ENCODE data around the gene ENDOV.
A peak's percentile ranks its signal among the peaks of the same experiment; 100 is the strongest.

Gene ENDOV

GRCh38 chr17:80468242-80468641 lies 53.3 kb downstream of the ENDOV start:
- DNase-seq (ENCODE audit: low spot score): no peak

DNA sequence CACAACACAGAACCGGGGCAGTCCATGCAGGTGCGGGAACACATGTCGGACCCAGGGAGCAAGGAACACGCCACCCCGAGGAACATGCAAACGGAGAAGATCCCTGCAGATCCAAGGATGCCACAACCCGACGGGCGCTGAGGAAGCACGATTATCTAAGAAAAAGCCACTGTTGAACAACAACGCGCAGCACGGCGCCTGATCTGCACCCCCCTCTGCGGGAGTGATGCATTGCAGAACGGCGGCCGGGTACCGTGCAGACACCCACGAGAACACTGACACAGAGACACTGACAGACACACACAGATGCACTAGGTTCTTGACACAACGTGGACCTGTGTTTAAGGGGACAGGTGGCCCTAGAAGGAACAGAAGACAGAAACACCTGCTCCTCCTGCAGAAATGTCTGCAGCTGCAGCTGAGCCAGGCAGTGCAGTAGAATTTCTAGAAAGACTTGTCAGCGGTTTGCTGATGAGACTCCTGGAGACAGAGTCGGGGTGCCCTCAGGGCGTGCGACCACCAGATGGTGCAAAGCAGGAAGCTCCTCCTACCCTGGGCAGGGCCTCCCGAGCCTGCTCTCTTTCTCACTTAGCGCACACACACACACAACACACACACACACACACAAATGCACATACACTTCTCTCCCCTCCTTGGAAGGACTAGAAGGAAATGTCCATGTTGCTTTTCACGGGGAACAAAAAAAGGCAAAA lies 54.0 kb downstream of the ENDOV start:
- no peak for DNase-seq (ENCODE audit: low spot score)

DNA sequence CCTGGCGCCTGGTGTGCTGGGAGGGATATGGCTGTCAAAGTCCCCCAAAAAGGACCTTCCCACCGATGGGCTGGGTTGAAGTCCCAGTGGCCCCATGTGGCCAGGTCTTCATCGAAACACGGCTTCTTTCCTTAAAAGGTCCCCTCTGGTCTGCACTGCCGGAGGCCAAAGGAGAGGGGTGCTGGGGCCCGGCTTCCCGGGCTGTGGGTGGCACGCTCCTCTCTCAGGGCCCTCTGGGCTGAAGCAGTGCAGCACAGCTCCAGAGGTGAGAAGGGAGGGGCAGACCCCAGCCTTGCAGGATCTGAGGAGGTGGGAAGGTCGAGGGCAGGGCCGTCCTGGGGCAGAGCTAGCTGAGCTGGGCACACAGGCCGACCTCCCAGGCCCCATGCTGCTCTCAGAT lies 54.7 kb downstream of the ENDOV start:
- DNase-seq (ENCODE audit: low spot score): no peak

DNA sequence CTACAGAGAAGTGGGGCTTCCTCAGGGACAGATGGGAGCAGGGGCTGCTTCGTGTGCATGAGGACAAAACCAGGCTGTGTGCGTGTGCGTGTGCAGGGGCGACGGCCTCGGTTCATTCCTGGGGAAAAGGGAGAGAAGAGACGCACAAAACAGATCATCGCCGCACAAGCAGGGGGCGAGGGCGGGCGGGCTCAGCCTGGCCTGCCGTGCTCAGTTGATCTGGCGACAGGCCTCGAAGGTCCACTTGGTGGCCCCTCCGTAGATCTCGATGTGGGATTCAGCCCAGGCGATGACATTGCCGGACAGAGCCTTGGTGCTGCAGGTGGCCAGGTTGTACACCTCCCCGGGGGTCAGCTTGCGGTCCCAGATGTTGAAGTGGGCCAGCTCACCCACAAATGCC lies 55.6 kb downstream of the ENDOV start:
- no peak for DNase-seq (ENCODE audit: low spot score)

- no peak for DNase-seq (ENCODE audit: low spot score)
These were observed 57.0 kb downstream of the ENDOV start for GRCh38 chr17:80471922-80472321.

- DNase-seq (ENCODE audit: low spot score): no peak
These were observed 58.0 kb downstream of the ENDOV start for GRCh38 chr17:80472996-80473395.

GRCh38 chr17:80473701-80474100 lies 58.7 kb downstream of the ENDOV start:
- DNase-seq (ENCODE audit: low spot score): no peak

GRCh38 chr17:80474231-80474960 lies 59.4 kb downstream of the ENDOV start:
- DNase-seq (ENCODE audit: low spot score): no peak

DNA sequence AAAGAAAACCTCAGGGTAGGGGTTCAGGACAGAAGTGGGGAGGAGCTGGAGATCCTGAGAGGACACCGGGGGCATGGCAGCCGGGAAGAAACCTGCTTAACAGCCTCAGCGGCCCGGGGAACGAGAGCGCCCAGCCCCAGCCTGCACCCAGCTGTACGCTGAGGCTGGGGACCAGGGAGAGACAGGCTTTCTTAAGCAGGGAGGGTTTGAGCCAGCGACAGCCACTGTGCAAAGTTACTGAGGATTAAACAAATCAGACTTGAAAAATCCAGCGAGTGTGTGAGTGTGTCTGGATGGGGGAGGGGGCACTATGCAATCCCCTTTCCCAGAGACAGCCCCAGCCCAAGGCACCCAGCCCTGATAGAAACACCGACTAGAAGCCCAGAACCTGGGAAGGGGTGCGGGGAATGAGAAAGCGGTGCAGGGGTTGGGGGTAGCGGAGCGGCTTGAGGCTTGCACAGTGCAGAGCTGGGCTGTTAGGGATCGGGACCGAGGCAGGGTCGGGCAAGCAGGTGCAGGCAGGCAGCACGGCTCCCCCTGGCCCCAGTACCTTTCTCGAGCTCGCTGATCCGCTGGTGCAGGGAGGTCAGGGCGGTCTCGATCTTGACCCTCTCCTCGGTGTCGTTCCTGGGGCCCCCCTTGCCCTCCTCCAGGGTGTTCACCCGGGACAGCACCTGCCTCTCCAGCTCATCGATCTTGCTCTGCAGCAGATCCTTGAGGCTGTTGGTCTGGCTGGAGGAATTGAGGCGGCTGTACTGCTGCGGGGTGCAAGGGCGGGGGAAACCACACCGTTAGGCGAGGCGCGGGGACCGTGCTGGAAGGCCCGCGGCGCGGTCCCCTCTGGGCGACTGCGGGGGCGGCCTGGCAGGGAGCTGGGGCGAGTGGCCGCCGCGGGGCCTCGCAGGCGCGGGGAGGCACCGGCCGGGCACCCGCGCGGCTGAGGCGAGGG lies 60.3 kb downstream of the ENDOV start:
- no peak for DNase-seq (ENCODE audit: low spot score)

- peak; percentile 41 for DNase-seq (ENCODE audit: low spot score)
These were observed 61.2 kb downstream of the ENDOV start, which contains the start of gene NPTX1 for GRCh38 chr17:80475910-80476876. TSS of gene NPTX1 (minus strand) at chr17:80476607. CDS start at chr17:80476446, 161 bp downstream.

DNA sequence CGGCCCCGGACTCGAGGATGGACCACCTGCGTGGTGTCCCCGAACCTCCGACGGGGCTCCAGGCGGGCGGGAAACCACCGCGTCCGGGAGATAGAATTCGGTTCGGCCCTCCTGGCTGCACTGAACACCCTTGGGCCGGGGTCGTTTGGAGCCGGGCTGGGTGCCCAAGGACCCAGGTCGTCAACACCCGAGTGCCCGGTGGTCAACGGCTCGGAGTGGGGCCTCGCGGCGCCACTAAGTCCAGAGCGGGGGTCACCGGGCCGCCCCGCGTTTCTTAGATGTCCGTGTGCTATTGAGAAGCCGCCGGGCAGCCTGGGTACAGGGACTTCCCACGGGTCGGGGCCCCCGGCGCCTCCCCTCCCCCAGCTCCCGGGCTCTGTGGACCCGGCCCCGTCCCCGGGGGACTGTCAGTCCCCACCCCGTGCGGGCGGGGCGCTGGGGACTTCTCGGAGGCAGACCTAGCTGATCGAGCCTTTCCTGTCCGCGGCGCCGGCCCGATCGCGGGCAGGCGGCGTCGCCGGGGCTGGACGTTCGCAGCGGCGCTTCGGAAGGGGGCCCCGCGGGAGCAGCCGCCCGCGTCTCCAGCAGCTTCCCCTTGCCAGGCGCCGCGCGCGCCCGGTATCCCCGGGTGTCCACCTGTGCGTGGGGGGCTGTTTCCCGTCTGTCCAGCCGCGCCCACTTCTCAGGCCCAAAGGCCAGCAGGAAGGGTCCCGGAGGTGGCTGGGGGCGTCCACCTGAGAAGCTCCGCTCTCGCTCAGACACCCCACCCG lies 62.1 kb downstream of the ENDOV start:
- DNase-seq (ENCODE audit: low spot score): no peak

- peak; percentile 81 for DNase-seq (ENCODE audit: low spot score)
These were observed 62.9 kb downstream of the ENDOV start for GRCh38 chr17:80477647-80478478.

DNA sequence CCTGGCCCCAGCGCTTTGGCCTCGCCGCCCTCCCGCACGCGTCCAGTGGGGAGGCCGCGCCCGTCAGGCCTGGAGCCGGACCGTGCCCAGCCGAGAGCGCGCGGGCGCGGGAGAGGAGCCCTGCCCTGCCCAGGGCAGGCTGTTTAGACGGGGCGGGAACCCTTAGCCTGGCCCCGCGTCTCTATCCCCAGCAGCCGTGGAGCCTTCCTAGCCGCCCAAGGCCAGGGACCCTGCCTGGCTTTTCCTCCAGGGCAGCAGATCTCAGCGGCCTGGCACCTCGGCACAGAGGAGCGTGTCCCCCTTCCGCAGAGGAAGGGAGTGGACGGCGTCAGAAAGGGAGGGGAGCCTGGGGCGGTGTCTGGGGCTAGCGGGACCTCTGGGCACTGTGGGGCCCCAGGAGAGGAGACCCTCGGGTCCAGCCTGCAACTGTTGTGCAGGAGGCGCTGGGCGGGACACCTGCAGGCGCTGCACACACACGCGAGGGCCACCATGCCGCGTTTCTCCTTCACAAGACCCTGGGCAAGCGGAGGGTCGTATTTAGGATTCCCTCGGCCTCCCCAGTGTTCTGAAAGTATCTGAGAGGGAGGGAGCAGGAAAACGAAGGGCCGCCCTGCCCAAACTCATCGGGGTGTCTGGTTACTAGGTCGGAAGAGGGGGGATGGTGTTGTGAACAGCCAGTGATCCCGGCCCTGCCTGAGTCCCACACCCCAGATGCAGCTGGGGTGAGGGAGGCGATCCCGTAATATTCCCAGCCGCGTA lies 63.7 kb downstream of the ENDOV start:
- no peak for DNase-seq (ENCODE audit: low spot score)

DNA sequence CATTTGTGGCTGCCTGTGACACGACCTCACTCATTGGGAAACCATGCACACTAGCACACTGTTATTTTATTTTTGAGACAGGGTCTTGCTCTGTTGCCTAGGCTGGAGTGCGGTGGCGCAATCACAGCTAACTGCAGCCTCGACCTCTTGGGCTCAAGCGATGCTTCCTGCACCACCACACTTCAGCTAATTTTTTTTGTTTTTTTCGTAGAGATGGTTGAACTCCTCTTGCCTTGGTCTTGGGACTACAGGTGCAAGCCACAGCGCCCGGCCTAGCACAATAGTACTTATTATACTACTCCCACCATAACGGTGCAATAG lies 64.2 kb downstream of the ENDOV start:
- no peak for DNase-seq (ENCODE audit: low spot score)

GRCh38 chr17:80480248-80480647 lies 65.3 kb downstream of the ENDOV start:
- no peak for DNase-seq (ENCODE audit: low spot score)

DNA sequence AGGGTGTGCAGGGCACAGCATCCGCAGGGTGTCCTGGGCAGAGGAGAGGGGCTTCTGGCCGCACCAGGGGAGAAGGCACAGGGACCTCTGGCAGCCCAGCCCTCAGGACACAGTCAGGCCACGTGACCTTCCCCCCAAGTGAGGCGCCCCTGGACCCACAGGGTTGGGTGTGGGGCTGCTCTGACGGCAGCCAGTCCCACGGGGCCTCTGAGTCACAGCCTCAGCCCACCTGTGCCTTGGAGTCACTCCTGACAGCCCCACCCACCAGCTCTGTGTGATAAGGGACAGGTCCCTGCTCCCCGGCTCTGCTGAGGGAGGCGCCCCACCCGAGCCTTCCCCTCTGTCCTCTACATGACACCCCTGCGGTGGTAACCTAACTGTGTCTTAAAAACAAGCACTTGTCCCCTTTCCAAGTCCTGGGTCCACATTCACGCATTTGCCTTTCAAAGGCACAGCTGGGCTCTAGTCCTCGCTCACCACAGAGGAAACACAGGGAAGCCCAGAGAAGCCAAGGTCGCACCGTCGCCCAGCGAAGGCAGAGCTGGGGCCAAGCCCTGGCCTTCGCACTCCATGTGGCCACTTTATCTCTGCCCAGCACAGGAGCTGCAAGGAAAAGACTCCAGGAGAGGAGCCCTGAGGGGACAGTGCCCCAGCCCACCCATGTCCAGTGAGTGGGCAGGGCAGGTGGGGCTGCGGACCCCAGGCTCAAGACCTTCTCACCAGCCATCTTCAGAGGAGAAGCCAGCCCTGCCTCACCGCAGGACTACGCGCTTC lies 66.5 kb downstream of the ENDOV start:
- DNase-seq (ENCODE audit: low spot score): no peak

DNA sequence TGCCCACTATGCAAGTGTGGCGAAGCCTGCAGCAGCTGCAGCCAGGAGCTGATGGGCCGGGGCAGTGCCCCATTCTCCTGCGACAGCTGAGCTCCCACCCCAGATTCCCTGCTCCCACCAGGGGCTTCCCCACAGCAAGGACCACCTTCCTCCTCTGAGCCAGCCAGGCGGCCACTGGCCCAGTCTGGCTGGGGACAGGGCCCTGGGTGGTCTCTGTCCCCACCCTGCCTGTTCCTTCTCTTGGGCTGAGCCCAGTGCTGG lies 67.0 kb downstream of the ENDOV start:
- DNase-seq (ENCODE audit: low spot score): no peak

DNA sequence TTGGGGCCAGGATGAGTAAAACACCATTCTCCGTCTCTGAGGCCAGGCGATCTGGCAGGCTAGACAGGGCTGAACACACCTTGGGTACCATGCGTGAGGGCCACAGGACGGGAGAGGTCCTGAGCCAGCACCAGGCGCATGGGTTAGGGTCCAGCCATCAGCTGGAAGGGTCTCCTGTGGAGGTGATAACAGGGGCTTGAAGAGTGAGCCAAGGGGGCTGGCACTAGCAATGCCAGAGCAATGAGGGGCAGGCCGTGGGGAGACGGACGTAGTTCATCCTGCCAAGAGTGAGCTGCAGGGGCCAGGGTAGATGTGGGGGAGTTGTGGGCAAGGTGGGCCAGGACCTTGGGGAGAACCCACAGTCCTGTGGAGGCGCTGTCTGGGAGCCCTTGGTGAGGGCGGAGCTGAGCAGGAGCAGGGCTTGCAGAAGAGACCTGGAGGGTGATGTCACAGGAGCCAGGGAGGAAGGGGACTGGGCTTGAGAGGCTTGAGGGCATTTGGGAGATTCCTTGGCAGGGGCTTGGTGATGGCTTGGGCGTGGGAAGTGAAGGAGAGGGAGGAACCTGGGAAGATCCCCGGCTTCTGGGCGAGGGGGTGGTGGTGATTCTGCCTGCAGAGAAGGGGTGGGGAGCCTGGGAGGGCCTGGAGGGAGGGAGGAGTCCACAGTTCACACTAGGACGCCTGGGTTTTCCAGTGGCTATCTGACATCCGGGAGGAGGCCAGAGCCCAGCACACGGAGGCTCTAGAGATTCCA lies 67.8 kb downstream of the ENDOV start:
- no peak for DNase-seq (ENCODE audit: low spot score)
